H9 (cell line): ENCODE data around the gene ATG5. TPM values are rescaled to one million over a fixed set of nuclear protein-coding genes. Genes with fewer than 3 reads are reported as not detected.

ENCODE experiments used
- DNase-seq: peaks from one replicate; pipeline ENCODE4 v3.0.0-alpha.2; 2017
- H2AFZ ChIP-seq: one replicate; pipeline ENCODE4 v1.6.1; 2013; ENCODE audit warnings: mild to moderate bottlenecking, low read length, control low read depth, moderate library complexity
- H2AK5ac ChIP-seq: 2 replicates; pipeline ENCODE4 v1.6.1; 2013; ENCODE audit warnings: low read length, control low read depth, mixed read lengths; ENCODE audit not compliant: insufficient read length
- H2BK120ac ChIP-seq: one replicate; pipeline ENCODE4 v1.6.1; 2013; ENCODE audit warnings: low read depth, mild to moderate bottlenecking, low read length, control low read depth, inconsistent platforms; ENCODE audit not compliant: poor library complexity, severe bottlenecking
- H2BK12ac ChIP-seq: 2 replicates; pipeline ENCODE4 v1.6.1; 2013; ENCODE audit warnings: low read length, control low read depth, mixed read lengths, low read depth; ENCODE audit not compliant: insufficient read length
- H2BK15ac ChIP-seq: 2 replicates; pipeline ENCODE4 v1.6.1; 2013; ENCODE audit warnings: low read depth, low read length, control low read depth
- H2BK20ac ChIP-seq: one replicate; pipeline ENCODE4 v1.6.1; 2013; ENCODE audit warnings: low read depth, mild to moderate bottlenecking, low read length, control low read depth, inconsistent platforms; ENCODE audit not compliant: poor library complexity, severe bottlenecking
- H2BK5ac ChIP-seq: 2 replicates; pipeline ENCODE4 v1.6.1; 2013; ENCODE audit warnings: low read length, control low read depth, mixed read lengths; ENCODE audit not compliant: insufficient read length
- H3K14ac ChIP-seq: 2 replicates; pipeline ENCODE4 v1.6.1; 2013; ENCODE audit warnings: low read length, control low read depth; ENCODE audit not compliant: insufficient read depth
- H3K18ac ChIP-seq: 2 replicates; pipeline ENCODE4 v1.6.1; 2013; ENCODE audit warnings: low read depth, mild to moderate bottlenecking, mixed read lengths, low read length, control low read depth; ENCODE audit not compliant: insufficient read length
- H3K23ac ChIP-seq: 2 replicates; pipeline ENCODE4 v1.6.1; 2013; ENCODE audit warnings: low read length, control low read depth, mixed read lengths, low read depth; ENCODE audit not compliant: insufficient read length
- H3K23me2 ChIP-seq: 2 replicates; pipeline ENCODE4 v1.6.1; 2013; ENCODE audit warnings: low read depth, mild to moderate bottlenecking, mixed read lengths, low read length, control low read depth; ENCODE audit not compliant: insufficient read length, poor library complexity, severe bottlenecking
- H3K27ac ChIP-seq: 2 replicates; pipeline ENCODE4 v1.5.1; 2013; ENCODE audit warnings: low read length, control low read depth, mixed read lengths, low read depth; ENCODE audit not compliant: insufficient read length
- H3K27me3 ChIP-seq: 2 replicates; pipeline ENCODE4 v1.6.1; 2013; ENCODE audit warnings: low read length, control low read depth, inconsistent platforms; ENCODE audit not compliant: insufficient read depth
- H3K4ac ChIP-seq: 2 replicates; pipeline ENCODE4 v1.6.1; 2013; ENCODE audit warnings: low read depth, mild to moderate bottlenecking, control low read depth, inconsistent platforms, low read length, moderate library complexity
- H3K4me1 ChIP-seq: 2 replicates; pipeline ENCODE4 v1.6.1; 2013; ENCODE audit warnings: low read length, control low read depth, inconsistent platforms; ENCODE audit not compliant: insufficient read depth
- H3K4me2 ChIP-seq: 2 replicates; pipeline ENCODE4 v1.6.1; 2013; ENCODE audit warnings: low read length, control low read depth, mixed read lengths; ENCODE audit not compliant: insufficient read length, insufficient read depth
- H3K56ac ChIP-seq: 2 replicates; pipeline ENCODE4 v1.6.1; 2013; ENCODE audit warnings: low read depth, mild to moderate bottlenecking, mixed read lengths, low read length, control low read depth; ENCODE audit not compliant: insufficient read length
- H3K79me1 ChIP-seq: 2 replicates; pipeline ENCODE4 v1.6.1; 2013; ENCODE audit warnings: low read depth, mild to moderate bottlenecking, moderate library complexity, low read length, control low read depth, inconsistent platforms; ENCODE audit not compliant: insufficient read depth, poor library complexity, severe bottlenecking
- H3K79me2 ChIP-seq: 2 replicates; pipeline ENCODE4 v1.6.1; 2013; ENCODE audit warnings: low read length, control low read depth, inconsistent platforms; ENCODE audit not compliant: insufficient read depth
- H3K9ac ChIP-seq: 2 replicates; pipeline ENCODE4 v1.6.1; 2013; ENCODE audit warnings: low read length, control low read depth, mixed read lengths; ENCODE audit not compliant: insufficient read length; ENCODE audit errors: extremely low read depth
- H3K9me3 ChIP-seq: one replicate; pipeline ENCODE4 v1.6.1; 2013; ENCODE audit warnings: low read depth, low read length, inconsistent platforms; ENCODE audit not compliant: control insufficient read depth
- H3T11ph ChIP-seq: one replicate; pipeline ENCODE4 v1.6.1; 2013; ENCODE audit warnings: mild to moderate bottlenecking, low read length, control low read depth, inconsistent platforms
- H4K20me1 ChIP-seq: one replicate; pipeline ENCODE4 v1.6.1; 2013; ENCODE audit not compliant: control insufficient read depth, insufficient read length, insufficient read depth
- H4K5ac ChIP-seq: 2 replicates; pipeline ENCODE4 v1.6.1; 2013; ENCODE audit warnings: low read depth, mild to moderate bottlenecking, mixed read lengths, low read length, control low read depth; ENCODE audit not compliant: insufficient read length
- H4K8ac ChIP-seq: replicated peaks from 2 replicates; pipeline ENCODE4 v1.6.1; 2013; ENCODE audit warnings: low read length, control low read depth, mixed read lengths, low read depth; ENCODE audit not compliant: insufficient read length
- H4K91ac ChIP-seq: 2 replicates; pipeline ENCODE4 v1.6.1; 2013; ENCODE audit warnings: low read depth, mild to moderate bottlenecking, moderate library complexity, mixed read lengths, low read length, control low read depth; ENCODE audit not compliant: insufficient read length
- H3K27ac Mint-ChIP-seq, 3 experiments: 2 replicates in 2 of 3; 3 replicates in 1 of 3; pipeline ENCODE4 v1.8.0; 2020 to 2021; ENCODE audit warnings: mixed read lengths in 3 of 3, mild to moderate bottlenecking in 1 of 3, moderate library complexity in 1 of 3
- H3K27me3 Mint-ChIP-seq: 2 replicates; pipeline ENCODE4 v1.8.0; 2021; ENCODE audit warnings: low read depth, mild to moderate bottlenecking, moderate library complexity, mixed read lengths
- H3K36me3 Mint-ChIP-seq, 3 experiments: 2 replicates in 2 of 3; 3 replicates in 1 of 3; pipeline ENCODE4 v1.8.0; 2020 to 2021; ENCODE audit warnings: low read depth in 3 of 3, mixed read lengths in 3 of 3; ENCODE audit not compliant: insufficient read depth in 1 of 3
- H3K4me1 Mint-ChIP-seq, 2 experiments: 2 replicates each; pipeline ENCODE4 v1.8.0; 2020; ENCODE audit warnings: mixed read lengths in 2 of 2
- H3K4me3 Mint-ChIP-seq, 2 experiments: 2 replicates in 1 of 2; 3 replicates in 1 of 2; pipeline ENCODE4 v1.8.0; 2020 to 2021; ENCODE audit warnings: mild to moderate bottlenecking in 2 of 2, mixed read lengths in 2 of 2, moderate library complexity in 1 of 2
- H3K9me3 Mint-ChIP-seq, 2 experiments: 2 replicates in 1 of 2; 3 replicates in 1 of 2; pipeline ENCODE4 v1.8.0; 2020; ENCODE audit warnings: mild to moderate bottlenecking in 2 of 2, mixed read lengths in 2 of 2, moderate library complexity in 1 of 2
- CTCF ChIP-seq: fragments of 200-600 bp; sonication (generic); conservative IDR thresholded peaks from 3 replicates; pipeline ENCODE4 v1.8.0; 2021; ENCODE audit warnings: antibody characterized with exemption, mild to moderate bottlenecking
- WGBS: extraction: QIAGEN DNeasy Blood & Tissue Kit; methylation state at CpG from one replicate; pipeline ENCODE4 v1.1.7; 2013; ENCODE audit warnings: missing lambda C conversion rate, low lambda C conversion rate, mixed read lengths; ENCODE audit not compliant: insufficient read length; ENCODE audit errors: extremely low coverage; 5-methylcytosine and 5-hydroxymethylcytosine counted together
- total RNA-seq: library from RNA; stranded (reverse); gene quantifications from 2 replicates; pipeline ENCODE4 v1.2.1, GENCODE V29; 2021

ATG5 gene
- total RNA-seq, 1 experiment from 2014 or later, result 36.7 TPM

DNA sequence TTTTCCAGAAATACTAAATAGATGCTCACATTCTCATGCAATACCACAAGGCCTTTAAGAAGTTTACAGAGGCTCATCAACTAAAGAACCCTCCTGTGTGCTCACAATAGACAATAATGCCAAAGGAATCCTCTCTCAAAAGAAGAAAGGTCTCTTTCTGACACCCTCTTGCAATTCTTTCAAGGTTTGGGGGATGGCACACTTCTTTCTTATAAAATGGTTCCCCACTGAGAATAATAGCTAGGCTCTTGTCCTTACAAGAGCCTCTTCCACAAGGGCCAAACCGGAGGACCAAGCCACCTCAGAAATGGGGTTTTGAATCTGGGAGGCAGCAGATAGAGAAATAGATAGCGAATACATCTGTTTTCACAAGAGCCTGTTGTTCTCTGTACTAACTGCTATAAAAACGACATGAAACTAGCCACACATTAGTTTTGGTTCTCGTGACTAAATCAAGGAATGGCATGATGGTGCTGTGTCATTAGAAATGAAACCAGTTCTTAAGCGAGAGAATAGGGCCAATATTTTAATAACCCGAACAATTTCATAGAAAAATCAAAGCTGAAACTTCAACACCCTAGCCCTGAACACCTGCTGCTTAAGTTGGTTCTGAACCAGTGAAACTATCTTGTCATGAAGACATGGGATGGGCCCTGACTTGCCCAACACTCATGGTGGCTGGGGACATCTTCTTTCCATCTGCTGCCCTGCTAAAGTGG is 158.3 kb downstream of the ATG5 start:
- no peaks in the 10 kb centered on the region for H3K9me3 ChIP-seq
- DNase-seq, result no peak
- H3K9me3 Mint-ChIP-seq, result no peaks in the 10 kb centered on the region; a peak in 1 of 5 replicates
- H4K20me1 ChIP-seq, result no peaks in the 10 kb centered on the region
- H2BK12ac ChIP-seq, result no peak overlapping the region
- H2BK120ac ChIP-seq, result no peak overlapping the region
- H2BK15ac ChIP-seq, result no peak overlapping the region
- no peak overlapping the region for H4K5ac ChIP-seq
- H3K56ac ChIP-seq, result no peak overlapping the region
- no peak overlapping the region for H3K9ac ChIP-seq
- no peaks in the 10 kb centered on the region; a peak in 2 of 7 replicates for H3K36me3 Mint-ChIP-seq
- peaks cover 56 to 62% of the 10 kb centered on the region in 2 experiments for H3K4me1 Mint-ChIP-seq
- no peak overlapping the region for H4K91ac ChIP-seq
- no peaks in the 10 kb centered on the region for H3K79me1 ChIP-seq
- H3K27ac ChIP-seq, result no peak overlapping the region
- no peaks in the 10 kb centered on the region for H3K23me2 ChIP-seq
- no CpG with 5 or more reads among the region's 6 CpGs for WGBS
- no peaks in the 10 kb centered on the region; the same call in 1 of the 2 replicates for H3K27me3 ChIP-seq
- H3T11ph ChIP-seq, result no peak overlapping the region
- no peak overlapping the region for H4K8ac ChIP-seq
- peak overlapping the region in 2 of 3 experiments; percentile 27 to 40; a peak in 1 of 7 replicates for H3K27ac Mint-ChIP-seq
- no peak overlapping the region for H2BK5ac ChIP-seq
- H2BK20ac ChIP-seq, result no peak overlapping the region
- no peak for TF ChIP-seq CTCF
- no peak overlapping the region for H3K23ac ChIP-seq
- H3K14ac ChIP-seq, result no peak overlapping the region
- peak overlapping the region in 1 of 2 experiments; percentile 30; a peak in 1 of 5 replicates for H3K4me3 Mint-ChIP-seq
- H2AFZ ChIP-seq, result no peak overlapping the region
- no peak overlapping the region for H3K4me2 ChIP-seq
- H2AK5ac ChIP-seq, result no peak overlapping the region
- no peak overlapping the region for H3K18ac ChIP-seq
- no peak overlapping the region for H3K4ac ChIP-seq
- H3K79me2 ChIP-seq, result no peaks in the 10 kb centered on the region
- peaks cover 11% of the 10 kb centered on the region for H3K27me3 Mint-ChIP-seq
- H3K4me1 ChIP-seq, result peaks cover 2% of the 10 kb centered on the region; the same call in 1 of the 2 replicates
